PFSK-1 (cell line): ENCODE measurements around the gene KPNB1.

Experiments
- POLR2AphosphoS5 ChIP-seq: IDR thresholded peaks from 2 replicates; pipeline ENCODE4 v1.6.1; 2012; ENCODE audit warnings: low read depth, mild to moderate bottlenecking, control low read depth, low read length, moderate library complexity
- REST ChIP-seq, 2 experiments: IDR thresholded peaks; 2 replicates each; pipeline versions ENCODE4 v1.6.1 to v1.8.0; 2011 to 2012; ENCODE audit warnings: low read depth in 2 of 2, low read length in 2 of 2, control low read depth in 1 of 2, inconsistent platforms in 1 of 2, mild to moderate bottlenecking in 1 of 2, moderate library complexity in 1 of 2; ENCODE audit not compliant: insufficient read depth in 1 of 2
- SIN3A ChIP-seq: IDR thresholded peaks from 2 replicates; pipeline ENCODE4 v1.6.1; 2012; ENCODE audit warnings: mild to moderate bottlenecking, low read length, moderate library complexity, borderline replicate concordance; ENCODE audit not compliant: insufficient read depth

- TF ChIP-seq REST (IDR thresholded peaks at IDR 0.05; ENCODE audit: insufficient read depth in 1 of 2, low read depth in 2 of 2, low read length in 2 of 2) = no peak
- no peak for TF ChIP-seq POLR2AphosphoS5
- TF ChIP-seq SIN3A = no peak
Observed at GRCh38 chr17:47730681-47731080, 81.0 kb downstream of the KPNB1 start.
